ENCODE measurements around the gene NKX3-2. TPM values are rescaled to one million over a fixed set of nuclear protein-coding genes. Genes with fewer than 3 reads are reported as not detected.
A peak's percentile ranks its signal among the peaks of the same experiment; 100 is the strongest.

NKX3-2 gene
- total RNA-seq, 1 experiment from 2014 or later = 2.4 TPM

DNA sequence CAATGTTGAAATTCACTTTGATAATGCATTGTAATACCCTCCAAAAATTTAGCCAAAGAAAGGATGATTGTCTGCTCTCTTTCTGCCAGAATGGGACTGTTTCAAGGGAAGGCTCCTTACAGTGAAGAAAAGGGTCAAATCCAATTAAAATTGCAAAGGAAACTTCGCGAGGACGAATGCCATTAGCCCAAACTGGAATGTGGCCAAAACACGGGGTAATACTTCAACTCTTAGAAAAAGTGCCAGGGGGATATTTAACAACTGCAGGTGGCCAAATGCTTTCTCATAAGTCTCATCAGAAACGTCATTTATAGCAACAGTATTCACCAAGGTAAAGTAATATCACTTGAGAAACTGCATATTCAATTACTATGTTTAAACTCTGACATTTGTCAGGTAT is 29.0 kb downstream of the NKX3-2 start:
- no TSS peak for BruUV-seq (replicated peaks)
- Histone ChIP-seq H3K9me3 (ENCODE audit: low read depth, low read length, poor library complexity, severe bottlenecking) (no peaks in the 10 kb centered on the region), H3K4me3 (ENCODE audit: low read depth, low read length, poor library complexity, severe bottlenecking) (no peak overlapping the region), H3K27ac (ENCODE audit: low read depth, low read length, poor library complexity, severe bottlenecking) (no peak overlapping the region), H3K4me1 (ENCODE audit: insufficient read depth, low read length, poor library complexity, severe bottlenecking) (peaks cover 50% of the 10 kb centered on the region), H3K36me3 (ENCODE audit: insufficient read depth, low read length, poor library complexity, severe bottlenecking) (no peaks in the 10 kb centered on the region), H3K27me3 (replicated peaks; ENCODE audit: insufficient read depth, low read depth, low read length, poor library complexity) (no peaks in the 10 kb centered on the region)
- CTCF ChIA-PET = interaction anchor here (0.6 kb wide), 1 partner anchor 582 kb away, joined by 5 read pairs; no protein-coding TSS in a partner anchor
- intact Hi-C loops (cut with micrococcal nuclease; ENCODE audit: unreplicated experiment) = no loop called here
- POLR2A ChIA-PET (ENCODE audit: low non-redundant PET) = no interaction called here
- TF ChIP-seq, protein P1, sequence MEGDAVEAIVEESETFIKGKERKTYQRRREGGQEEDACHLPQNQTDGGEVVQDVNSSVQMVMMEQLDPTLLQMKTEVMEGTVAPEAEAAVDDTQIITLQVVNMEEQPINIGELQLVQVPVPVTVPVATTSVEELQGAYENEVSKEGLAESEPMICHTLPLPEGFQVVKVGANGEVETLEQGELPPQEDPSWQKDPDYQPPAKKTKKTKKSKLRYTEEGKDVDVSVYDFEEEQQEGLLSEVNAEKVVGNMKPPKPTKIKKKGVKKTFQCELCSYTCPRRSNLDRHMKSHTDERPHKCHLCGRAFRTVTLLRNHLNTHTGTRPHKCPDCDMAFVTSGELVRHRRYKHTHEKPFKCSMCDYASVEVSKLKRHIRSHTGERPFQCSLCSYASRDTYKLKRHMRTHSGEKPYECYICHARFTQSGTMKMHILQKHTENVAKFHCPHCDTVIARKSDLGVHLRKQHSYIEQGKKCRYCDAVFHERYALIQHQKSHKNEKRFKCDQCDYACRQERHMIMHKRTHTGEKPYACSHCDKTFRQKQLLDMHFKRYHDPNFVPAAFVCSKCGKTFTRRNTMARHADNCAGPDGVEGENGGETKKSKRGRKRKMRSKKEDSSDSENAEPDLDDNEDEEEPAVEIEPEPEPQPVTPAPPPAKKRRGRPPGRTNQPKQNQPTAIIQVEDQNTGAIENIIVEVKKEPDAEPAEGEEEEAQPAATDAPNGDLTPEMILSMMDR (conservative IDR thresholded peaks at IDR 0.05; ENCODE audit: low read depth, low read length) = no peak
- TF ChIP-seq EZH2 (IDR thresholded peaks at IDR 0.05; ENCODE audit: borderline replicate concordance, low read depth, low read length, poor library complexity, severe bottlenecking) = no peak
- peak; percentile 65 for DNase-seq (ENCODE audit: low spot score)

DNA sequence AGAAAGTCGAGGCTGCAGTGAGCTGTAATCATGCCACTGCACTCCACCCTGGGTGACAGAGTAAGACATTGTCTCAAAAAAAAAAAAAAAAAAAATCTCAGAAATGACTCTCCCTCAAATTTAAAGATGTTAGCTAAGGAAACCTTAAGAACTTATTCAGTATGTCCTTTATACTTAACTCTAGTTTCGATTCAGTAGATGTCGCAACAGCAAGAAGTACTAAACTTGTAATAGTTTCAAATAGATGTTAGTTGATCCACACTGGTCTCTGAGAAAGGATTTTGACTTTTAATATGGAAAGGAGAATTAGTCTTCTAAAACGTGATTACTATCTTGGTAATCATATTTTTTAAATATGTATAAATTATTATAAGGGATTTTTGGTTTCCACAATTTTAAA is 29.6 kb downstream of the NKX3-2 start:
- ChIA-PET CTCF (interaction anchor here (0.6 kb wide), 1 partner anchor 581 kb away, joined by 5 read pairs; no protein-coding TSS in a partner anchor), POLR2A (ENCODE audit: low non-redundant PET) (no interaction called here)
- no peak for TF ChIP-seq EZH2 (IDR thresholded peaks at IDR 0.05; ENCODE audit: borderline replicate concordance, low read depth, low read length, poor library complexity, severe bottlenecking)
- TF ChIP-seq, protein P1 (conservative IDR thresholded peaks at IDR 0.05; ENCODE audit: low read depth, low read length) = no peak
- Histone ChIP-seq H3K4me1 (ENCODE audit: insufficient read depth, low read length, poor library complexity, severe bottlenecking) (peaks cover 50% of the 10 kb centered on the region), H3K27me3 (replicated peaks; ENCODE audit: insufficient read depth, low read depth, low read length, poor library complexity) (no peaks in the 10 kb centered on the region), H3K27ac (ENCODE audit: low read depth, low read length, poor library complexity, severe bottlenecking) (no peak overlapping the region), H3K9me3 (ENCODE audit: low read depth, low read length, poor library complexity, severe bottlenecking) (no peaks in the 10 kb centered on the region), H3K4me3 (ENCODE audit: low read depth, low read length, poor library complexity, severe bottlenecking) (no peak overlapping the region), H3K36me3 (ENCODE audit: insufficient read depth, low read length, poor library complexity, severe bottlenecking) (no peaks in the 10 kb centered on the region)
- DNase-seq (ENCODE audit: low spot score) = no peak
- BruUV-seq (replicated peaks) = no TSS peak
- intact Hi-C loops (cut with micrococcal nuclease; ENCODE audit: unreplicated experiment) = no loop called here

DNA sequence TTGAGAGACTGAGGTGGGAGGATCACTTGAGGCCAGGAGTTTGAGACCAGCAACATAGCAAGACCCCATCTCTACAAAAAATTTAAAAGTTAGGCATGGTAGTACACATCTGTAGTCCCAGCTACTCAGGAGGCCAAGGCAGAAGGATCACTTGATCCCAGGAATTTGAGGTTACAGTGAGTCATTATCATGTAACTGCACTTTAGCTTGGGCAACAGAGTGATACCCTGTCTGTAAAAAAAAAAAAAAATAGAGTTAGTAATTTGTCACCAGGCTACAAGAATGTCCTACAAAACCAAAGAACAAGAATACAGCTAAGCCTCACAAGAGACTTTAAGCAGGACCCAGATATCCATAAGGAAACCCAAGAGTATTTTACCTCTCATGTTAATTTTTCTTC is 33.2 kb downstream of the NKX3-2 start:
- ChIA-PET CTCF (no interaction called here), POLR2A (ENCODE audit: low non-redundant PET) (no interaction called here)
- no peak overlapping the region for H3K27ac ChIP-seq (ENCODE audit: low read depth, low read length, poor library complexity, severe bottlenecking)
- no peak for DNase-seq (ENCODE audit: low spot score)
- intact Hi-C loops (cut with micrococcal nuclease; ENCODE audit: unreplicated experiment) = no loop called here
- peaks cover 14% of the 10 kb centered on the region for H3K4me1 ChIP-seq (ENCODE audit: insufficient read depth, low read length, poor library complexity, severe bottlenecking)
- no peak for TF ChIP-seq EZH2 (IDR thresholded peaks at IDR 0.05; ENCODE audit: borderline replicate concordance, low read depth, low read length, poor library complexity, severe bottlenecking)
- TF ChIP-seq, protein P1 (conservative IDR thresholded peaks at IDR 0.05; ENCODE audit: low read depth, low read length) = no peak
- no peaks in the 10 kb centered on the region for H3K27me3 ChIP-seq (replicated peaks; ENCODE audit: insufficient read depth, low read depth, low read length, poor library complexity)
- no peak overlapping the region for H3K4me3 ChIP-seq (ENCODE audit: low read depth, low read length, poor library complexity, severe bottlenecking)
- no peaks in the 10 kb centered on the region for H3K9me3 ChIP-seq (ENCODE audit: low read depth, low read length, poor library complexity, severe bottlenecking)
- BruUV-seq (replicated peaks) = no TSS peak
- no peaks in the 10 kb centered on the region for H3K36me3 ChIP-seq (ENCODE audit: insufficient read depth, low read length, poor library complexity, severe bottlenecking)

All from A673 (cell line).